ENCODE measurements around the gene VPS50.
"Not testable (repeated sequence)": the region's sequence is repeated elsewhere in the genome, so short reads cannot be mapped to it uniquely, and the experiment has no call there.

The VPS50 gene

DNA sequence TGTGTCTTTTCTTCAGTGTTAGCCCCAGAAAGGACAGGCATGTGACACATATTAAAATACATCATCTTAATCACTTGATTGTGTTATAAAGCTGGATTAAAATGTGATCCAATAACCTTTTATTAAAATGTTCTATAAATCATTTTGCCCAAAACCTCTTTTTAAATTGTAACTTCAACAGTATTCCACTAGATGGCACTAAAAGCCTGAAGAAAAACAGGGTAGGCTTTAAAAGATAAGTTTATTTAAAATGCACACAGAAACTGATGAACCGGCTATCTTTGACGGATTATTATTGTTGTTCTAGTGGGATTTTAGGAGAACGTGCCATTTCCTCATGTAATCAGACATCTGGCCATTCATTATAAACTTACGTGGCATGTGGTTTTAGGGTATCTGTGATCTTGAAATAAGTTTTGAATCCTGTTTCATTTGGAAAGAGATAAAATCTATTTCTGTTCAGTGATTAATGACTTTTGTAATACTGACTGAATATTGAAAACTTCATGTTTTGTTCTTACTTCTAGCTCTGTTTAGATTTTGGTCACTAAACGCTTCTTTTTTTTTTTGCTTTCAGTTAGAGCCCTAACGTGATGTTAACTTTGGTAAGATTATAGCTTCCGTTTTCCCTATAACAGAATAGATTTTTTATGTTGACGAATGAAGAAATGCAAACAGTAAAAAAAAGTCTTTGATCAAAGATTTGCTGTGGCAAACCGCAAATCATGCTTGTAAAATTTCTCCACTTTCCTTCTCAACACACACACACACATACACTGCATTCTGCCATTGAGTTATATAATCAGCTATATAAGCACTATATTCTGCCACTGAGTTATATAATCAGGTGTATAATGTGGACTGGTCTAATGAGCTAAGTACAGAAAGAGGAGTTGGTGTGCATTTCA is 13.6 kb downstream of the VPS50 start:
- DNase-seq = no peak

DNA sequence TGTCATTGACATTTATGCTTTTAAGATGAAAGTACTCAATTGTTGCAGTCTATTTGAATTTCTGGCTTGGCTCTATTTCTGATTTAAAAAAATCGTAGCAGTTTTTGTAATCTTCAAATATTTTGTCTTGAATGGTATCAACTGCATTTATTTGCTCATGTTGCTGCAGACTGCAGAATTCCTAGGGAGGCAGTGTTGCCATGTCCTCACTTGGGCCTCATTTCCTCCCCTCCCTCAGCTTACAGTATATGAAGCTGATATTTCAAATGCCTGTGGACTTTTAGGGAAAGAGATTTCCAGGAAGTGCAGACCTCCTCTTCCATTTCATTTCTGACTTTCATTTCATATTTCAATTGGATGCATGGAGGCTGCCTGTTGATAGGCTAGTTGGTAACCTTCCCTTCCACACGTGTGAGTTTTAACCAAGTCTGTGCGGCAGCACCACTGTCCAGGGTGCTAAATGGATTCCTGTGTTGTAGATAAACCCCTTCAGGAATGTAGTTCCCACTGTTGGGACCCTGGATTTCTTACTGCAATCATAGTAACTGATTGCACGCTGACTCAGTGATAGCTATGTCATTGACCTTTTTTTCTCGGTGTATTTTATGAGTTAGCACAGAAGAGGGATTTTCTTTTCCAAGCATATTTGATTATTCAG is 17.5 kb downstream of the VPS50 start:
- DNase-seq = no peak

DNA sequence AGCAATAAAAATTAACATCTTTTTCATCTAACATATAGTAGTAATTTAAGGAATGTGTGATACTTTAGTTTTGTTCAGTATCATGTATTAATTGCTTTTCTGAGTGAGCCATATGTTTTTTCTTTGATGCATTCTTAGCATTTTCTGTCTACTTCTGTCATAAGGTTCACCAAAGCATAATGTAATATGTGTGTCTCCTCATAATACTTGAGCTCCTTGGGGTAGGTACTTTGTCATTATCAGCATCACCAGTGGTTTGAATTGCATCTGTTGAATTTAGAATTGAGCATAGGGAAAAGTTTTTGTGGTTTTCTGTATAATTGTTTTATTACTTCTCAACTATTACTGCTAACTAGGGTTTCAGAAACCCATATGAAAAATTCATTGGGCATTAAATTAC is 26.5 kb downstream of the VPS50 start:
- DNase-seq = no peak

DNA sequence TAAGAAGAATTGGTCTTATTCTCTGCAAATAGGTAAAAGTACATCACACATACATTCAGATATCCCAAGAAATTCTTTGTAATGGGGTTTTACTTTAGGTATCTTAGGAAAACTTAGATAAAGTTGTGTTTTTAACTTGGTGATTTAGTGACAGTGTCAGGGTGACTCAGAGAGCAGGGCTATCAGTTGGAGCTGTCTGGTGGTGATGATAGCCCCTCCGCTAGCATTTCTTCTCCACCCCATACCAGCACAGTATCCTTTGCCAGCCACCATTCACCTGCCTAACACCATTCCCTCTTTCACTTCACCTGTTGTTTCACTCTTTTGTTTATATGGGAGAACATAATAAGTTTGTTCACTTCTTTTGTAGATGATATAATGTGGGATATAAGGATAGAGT is 30.4 kb downstream of the VPS50 start:
- DNase-seq = no peak

DNA sequence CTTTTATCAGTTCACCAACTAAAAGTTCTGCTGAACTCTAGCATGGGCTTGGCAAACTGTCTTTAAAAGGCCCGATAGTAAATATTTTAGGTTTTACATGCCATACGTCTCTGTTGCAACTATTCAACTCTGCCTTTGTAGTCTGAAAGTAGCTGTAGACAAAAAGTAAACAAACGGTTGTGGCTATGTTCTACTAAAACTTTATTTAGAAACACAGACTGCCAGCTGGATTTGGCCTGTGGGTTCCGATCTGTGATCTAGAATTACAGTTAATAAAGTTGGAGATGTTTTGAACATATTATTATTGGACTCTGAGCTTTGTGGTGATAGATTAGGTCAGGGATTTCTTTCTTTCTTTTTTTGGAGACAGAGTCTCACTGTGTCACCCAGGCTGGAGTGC is 33.1 kb downstream of the VPS50 start:
- no peak for DNase-seq

DNA sequence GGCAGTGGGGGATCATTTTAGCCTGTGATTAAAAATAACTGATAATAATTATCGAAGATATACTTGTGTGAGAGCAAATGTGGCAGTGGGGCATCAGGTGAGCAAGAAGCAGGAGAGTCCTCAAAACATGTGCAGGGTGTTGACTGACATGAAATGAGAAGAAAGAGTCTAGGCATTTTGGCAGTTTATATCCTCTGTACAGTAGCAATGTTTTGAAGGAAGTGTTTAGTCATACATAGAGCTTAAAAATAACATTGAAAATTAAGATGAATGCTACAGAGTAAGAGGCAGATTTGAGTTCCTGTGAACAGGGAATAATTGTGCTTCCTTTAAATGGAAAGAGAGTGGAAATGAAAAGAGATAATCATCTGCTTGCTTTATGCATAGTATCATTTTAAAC is 47.4 kb downstream of the VPS50 start:
- DNase-seq = no peak

DNA sequence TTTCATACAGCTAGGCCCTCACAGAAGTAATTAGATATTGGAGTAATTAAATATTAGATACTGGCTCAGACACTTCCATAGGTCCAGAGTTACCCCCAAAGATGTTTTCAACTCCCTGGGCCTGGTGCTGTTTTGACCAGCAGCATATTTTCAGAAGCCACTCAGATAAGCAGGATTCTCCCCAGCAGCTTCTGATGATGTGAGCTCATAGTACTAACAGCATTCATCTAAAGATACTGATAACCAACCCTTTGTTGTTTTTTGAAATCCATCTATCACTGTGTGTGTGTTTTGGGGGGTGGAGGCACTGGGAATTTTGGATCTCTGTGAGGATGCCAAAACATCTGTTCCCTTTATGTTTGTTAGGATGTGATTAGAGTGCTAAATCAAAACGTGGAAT is 52.7 kb downstream of the VPS50 start:
- no peak for DNase-seq

DNA sequence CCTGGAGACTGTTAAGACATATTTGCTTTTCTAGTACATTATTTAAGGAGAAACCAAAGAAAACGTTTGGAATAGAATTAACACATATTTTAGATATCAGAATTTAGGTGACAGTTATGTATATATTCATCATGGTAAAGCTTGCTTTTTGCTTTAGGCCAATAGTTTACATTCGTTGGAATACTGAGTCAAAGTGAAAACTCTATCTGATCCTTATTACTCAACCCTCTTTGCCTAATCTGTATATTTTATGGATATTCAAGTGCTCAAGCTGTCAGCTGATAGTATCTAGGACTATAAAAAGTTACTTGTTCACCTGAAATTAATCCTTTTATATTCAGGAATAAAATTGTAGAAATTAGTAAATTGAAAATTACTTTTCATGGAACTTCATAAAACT is 61.1 kb downstream of the VPS50 start:
- DNase-seq = no peak

DNA sequence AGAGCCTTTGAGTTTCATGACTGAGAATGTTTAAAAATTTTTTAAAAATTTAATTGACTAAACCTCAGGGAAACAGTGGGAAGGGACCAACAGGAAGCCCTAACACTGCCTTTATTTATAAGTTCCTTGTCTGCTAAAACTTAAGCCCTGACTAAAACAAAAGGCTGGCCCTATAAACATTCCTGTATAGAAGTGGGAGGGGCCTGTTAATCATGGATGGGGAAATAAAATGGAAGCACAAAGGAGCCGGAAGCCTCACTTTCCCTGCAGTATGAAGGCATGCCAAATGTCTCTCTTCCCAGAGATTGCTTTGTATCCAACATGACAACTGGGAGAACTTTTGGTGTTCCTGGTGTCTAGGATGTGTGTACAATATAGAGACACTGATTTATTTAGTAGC is 66.0 kb downstream of the VPS50 start:
- DNase-seq = no peak

DNA sequence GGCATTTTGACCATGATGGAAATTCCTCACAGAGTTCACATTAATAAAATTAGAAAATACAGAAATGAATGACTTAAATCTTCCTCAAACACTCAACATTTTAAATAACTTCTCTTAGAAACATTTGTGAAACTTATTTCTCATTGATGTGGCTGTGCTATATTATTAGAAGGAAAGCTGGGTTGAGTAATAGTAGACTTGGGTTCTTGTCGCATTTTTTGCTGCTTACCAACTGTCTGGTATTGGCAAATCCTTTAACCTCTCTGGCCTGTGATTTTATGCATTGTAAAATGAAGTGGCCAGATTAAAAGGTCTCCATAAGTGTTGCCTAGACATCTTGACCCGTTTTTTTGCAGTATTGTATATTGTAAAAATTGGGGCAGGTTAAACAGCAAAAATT is 66.5 kb downstream of the VPS50 start:
- DNase-seq = no peak

DNA sequence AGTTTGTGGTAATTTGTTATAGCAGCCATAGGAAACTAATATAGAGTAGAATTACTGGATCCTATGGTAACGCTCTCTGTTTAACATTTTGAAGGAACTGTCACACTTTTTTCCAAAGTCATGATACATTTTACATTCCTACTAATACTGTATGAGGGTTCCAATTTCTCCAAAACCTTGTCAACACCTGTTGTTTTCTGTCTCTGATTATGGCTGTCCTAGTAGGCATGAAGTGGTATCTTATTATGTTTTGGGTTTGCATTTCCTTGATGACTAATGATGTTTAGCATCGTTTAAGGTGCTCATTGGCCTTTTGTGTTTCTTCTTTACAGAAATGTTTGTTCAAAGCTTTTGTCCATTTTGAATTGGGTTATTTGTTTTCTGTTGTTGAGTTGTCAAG is 69.6 kb downstream of the VPS50 start:
- DNase-seq = no peak

DNA sequence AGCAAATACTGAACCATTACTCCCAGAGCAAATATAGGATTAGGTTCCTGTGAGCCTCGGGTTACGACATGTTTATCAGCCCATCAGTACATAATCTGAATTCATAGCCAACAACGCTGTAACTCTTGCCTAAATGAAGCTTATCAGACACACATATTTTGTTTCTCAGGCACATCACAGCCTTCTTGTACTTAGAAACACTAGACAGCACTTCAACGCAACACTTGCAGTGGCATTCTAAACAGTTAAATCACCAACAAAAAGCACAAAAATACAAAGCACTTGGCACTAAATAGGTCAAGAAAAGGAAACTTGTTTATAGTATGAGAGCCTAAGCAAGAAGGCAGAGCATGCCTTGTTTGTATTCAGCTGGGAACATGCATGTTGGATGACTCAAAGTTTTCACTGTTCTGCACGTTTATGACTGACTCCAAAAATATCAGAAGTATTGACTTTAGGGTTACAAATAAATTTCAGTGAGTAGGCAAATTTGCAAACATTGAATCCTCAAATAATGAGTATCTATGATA is 75.0 kb downstream of the VPS50 start:
- DNase-seq = no peak

DNA sequence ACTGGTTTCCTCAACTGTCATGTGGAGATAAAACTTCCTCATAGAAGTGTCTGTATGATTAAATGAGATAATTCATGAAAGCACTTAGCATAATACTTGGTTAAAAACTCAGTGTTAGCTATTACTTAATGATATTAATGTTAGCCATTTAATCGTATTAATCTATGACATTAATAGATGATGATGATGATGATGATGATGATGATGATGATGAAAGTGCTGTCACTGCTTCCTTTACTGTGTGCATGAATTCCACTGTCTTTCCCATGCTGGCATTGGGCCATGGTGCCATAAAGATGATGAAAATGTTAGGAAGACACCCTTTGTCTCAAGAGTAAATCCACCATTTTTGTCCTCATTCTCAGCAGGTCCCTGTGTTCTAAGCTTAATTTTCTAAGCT is 75.8 kb downstream of the VPS50 start:
- no peak for DNase-seq

DNA sequence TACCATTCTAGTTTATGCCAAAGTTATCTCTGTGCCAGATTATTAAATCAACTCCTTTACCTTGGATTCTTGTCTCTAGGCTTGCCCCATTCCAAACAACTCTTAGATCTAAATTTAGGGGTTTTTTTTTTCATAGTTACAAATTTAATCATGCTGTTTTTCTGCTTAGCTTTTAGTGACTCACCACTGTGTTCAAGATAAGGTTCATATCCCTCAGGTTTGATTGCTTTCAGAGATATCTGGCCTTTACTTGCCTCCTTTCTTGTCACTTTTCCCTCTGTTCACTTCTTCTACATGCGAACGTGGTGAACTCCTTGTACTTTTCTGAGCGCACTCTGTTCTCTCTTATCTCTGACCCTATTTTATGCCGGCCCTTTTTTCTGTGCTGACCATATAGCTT is 78.2 kb downstream of the VPS50 start:
- no peak for DNase-seq

DNA sequence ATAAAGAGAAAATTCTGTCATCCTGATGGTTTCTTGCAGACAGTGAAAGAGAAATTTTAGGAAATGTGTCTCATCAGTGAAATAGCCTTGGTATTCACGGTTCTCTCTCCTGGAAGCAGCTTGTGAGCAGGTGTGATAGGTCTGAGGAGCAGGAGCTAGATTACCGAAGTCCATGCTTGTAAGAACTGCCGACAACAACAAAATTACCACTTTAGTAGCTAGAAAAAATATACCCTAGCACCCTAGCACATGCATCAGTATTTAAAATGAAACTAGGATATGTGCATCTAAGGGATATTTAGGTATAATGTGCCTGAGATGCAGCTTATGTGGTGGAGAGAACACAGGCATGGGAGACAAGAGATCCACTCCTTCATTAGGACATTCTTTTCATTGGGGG is 82.3 kb downstream of the VPS50 start:
- no peak for DNase-seq

DNA sequence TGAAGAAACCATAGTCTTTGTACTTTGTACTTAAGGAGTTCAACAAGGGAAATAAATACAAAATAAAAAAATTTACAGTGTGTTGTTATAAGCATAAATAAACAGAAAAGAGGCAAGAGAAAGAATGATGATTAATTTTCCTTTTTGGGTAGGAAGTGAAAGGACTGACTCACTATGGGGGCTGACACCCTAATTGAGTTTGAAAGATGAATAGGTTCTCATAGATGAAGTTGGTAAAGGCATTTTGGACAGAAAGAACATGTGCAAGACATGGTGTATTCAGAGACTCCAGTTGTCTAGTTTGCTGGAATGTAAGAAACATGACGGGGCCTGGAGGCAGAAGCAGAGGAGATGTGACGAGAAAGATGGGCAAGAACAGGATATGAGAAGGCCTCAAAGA is 83.7 kb downstream of the VPS50 start:
- DNase-seq = no peak

DNA sequence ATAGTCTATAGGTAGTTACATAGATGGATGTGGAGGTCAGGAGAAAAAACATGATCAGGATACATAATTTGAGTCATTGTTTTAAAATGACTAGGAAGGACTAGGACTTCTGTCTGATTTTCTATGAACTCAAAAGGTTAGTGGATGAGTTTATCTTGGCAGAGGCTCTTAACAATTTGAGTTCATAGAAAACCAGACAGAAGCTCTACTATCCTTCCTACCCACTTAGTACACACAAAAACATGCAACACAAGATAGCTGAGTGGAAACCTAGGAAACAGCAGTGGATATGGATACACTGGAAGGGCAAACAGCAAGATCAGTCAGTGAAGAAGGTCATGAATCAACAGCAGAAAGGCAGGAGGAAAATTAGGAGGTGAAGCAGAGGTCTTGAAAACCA is 84.6 kb downstream of the VPS50 start:
- DNase-seq = no peak

DNA sequence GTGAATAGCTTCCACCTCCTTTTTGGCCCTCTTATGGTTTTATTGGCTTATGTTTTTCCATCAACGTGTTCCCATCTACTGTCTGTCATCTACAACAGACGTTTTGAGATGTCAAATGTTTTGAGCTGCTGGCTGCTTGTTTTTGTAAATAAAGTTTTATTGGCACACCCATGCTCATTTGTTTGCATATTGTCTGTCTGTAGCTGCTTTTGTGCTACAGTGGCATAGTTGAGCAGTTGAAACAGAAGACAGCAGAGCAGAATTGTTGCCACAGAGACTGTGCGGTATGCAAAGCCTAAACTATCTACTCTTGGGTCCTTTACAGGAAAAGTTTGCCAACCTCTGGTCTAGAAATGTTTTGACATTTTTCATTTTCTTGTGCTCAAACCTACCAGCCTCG is 88.7 kb downstream of the VPS50 start:
- DNase-seq = no peak

DNA sequence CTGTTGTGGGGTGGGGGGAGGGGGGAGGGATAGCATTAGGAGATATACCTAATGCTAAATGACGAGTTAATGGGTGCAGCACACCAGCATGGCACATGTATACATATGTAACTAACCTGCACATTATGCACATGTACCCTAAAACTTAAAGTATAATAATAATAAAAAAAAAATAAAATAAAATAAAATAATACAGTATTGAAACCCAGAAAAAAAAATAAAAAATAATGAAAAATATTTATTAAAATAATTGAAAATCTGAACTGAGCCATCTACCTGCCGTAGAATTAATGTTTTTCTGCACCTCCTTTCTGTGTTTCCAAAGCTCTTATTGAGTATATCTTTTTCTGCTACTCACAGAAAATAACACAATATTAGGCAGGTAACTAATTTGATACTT is 94.1 kb downstream of the VPS50 start:
- DNase-seq = not testable (repeated sequence)

DNA sequence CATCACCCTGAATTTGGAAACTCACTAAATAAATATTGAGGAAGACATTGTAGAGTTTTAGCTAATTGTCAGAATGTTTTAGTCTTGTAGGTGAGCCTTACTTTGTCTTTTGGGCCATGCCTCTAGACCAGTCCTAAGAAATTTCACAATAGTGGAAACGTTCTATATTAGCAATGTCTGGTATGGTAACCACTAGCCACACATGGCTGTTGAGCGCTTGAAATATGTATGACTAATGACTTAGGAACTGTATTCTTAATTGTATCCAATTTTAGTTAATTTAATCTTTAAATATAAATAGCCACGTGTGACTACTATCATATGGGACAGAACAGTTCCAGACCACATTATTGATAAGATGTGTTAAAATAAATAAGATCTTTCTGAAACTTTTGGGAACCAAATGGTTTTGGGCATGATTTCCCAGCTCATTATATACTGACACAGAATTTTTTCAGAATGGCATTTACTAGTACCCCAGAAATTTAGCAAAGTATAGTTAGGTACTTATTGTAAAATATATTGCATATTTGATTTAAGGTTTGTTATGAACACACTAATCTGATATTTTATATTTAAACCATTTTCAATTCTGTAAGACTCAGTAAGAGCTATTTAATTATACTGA is 95.0 kb downstream of the VPS50 start:
- no peak for DNase-seq

DNA sequence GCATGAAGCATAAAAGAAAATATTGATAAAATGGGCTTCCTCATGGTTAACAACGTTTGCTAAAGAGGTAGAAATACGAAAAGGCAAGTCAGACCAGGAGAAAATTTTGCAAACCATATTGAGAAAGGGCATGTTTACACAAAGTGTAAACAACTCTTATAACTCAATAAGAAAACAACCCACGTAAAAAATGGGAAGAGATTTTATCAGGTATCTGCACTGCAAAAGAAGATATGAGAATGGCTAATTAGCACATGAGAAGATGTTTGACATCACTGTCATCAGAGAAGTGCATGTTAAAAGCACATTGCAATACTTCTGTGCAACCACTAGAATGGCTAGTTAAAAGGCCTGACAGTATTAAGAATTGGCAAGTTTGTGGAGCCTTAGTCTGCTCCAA is 99.5 kb downstream of the VPS50 start:
- DNase-seq = no peak

DNA sequence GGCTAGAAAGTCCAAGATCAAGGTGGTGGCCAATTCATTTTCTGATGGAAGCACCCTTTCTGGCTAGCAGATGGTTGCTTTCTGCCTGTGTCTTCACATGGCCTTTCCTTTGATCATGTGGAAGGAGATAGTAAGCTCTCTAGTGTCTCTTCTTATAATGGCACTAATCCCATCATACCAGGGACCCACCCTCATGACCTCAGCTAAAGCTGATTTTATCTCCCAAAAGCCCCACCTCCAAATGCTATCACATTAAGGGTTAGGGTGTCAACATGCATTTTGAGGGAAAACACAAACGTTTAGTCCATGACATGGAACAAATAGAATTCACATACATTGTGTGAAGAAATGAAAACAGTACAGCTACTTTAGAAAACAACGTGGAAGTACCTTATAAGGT is 100.0 kb downstream of the VPS50 start:
- no peak for DNase-seq

DNA sequence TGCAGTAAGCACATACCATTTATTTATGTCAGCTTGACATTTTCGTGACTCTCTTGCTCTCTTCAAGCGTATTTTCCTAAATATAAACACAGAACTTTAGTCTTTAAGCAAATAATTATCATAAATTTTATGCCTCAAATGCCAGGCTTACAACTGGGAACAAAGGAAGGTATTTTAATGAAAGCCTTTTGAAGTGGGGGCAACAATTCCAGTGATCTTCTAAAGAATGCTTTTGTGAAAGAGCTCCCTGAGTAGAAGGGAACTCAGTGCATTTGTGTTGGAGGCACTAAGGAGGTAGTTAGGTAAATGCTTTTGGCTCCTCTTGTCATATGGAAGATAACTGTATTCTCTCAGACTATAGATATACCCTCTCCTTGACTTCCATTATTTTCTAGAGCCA is 104.9 kb downstream of the VPS50 start:
- no peak for DNase-seq

DNA sequence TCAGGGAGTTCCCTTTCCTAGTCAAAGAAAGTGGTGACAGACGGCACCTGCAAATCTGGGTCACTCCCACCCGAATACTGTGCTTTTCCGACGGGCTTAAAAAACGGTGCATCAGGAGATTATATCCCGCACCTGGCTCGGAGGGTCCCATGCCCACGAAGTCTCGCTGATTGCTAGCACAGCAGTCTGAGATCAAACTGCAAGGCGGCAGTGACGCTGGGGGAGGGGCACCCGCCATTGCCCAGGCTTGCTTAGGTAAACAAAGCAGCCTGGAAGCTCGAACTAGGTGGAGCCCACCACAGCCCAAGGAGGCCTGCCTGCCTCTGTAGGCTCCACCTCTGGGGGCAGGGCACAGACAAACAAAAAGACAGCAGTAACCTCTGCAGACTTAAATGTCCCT is 110.0 kb downstream of the VPS50 start:
- DNase-seq = not testable (repeated sequence)

Data from cortex of kidney (tissue), 1 donor.